Measurements from ENCODE around the gene TPCN1. TPM values are rescaled to one million over a fixed set of nuclear protein-coding genes. Genes with fewer than 3 reads are reported as not detected.

Gene TPCN1
- total RNA-seq, 1 experiment from 2014 or later: 19.0 TPM

DNA sequence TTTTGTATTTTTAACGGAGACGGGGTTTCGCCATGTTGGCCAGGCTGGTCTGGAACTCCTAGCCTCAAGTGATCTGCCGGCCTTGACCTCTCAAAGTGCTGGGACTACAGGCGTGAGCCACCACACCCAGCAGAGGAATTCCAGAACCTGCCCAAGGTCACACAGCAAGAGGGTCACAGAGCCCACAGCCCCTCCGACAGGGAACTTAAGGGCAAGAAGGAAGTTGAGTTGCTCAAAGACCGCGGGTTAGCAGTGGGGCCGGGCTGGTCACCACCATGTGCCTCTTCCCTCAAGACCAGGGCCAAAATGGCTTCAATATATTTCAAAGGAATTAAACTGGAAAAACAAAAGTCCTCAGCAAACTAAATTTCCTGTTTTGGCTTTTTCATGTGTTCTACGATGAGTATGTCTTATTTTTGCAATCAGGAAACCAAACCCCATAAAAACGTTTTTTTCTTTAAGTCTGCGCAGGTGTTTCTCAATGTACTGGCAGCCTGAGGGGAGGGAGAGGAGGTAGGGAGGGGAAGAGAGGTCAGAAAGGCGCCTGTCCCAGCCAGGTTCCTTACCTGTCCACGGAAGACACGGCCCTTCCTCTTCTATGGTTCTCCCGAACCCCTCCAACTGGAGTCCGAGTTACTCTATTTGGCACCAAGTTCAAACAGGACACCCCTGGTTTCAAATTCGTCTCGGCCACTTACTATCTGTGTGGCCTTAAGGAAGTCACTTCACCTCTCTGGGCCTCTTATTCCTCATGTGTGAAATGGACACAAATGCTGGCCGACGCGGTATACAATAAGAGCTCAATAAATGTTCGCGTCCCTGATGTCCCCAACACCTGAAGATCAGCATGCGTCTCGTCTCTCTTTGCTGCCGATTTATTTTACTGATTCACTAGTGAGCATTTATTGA, 112.9 kb downstream of the TPCN1 start:
- Histone ChIP-seq H3K36me3 (ENCODE audit: low read depth, low read length) (peaks cover 12% of the 10 kb centered on the region; the same call in 1 of the 2 replicates), H4K20me1 (ENCODE audit: low read length) (no peaks in the 10 kb centered on the region), H3K9me3 (ENCODE audit: low read length) (no peaks in the 10 kb centered on the region), H3K9ac (ENCODE audit: low read length) (peak overlapping the region; percentile 77), H2AFZ (ENCODE audit: low read length) (peak overlapping the region; percentile 57), H3K9me2 (replicated peaks; ENCODE audit: low read length) (no peaks in the 10 kb centered on the region), H3K4me2 (ENCODE audit: low read length) (peak overlapping the region; percentile 88), H3F3A (ENCODE audit: low read length, unreplicated experiment) (no peaks in the 10 kb centered on the region), H3K27me3 (ENCODE audit: low read length) (no peaks in the 10 kb centered on the region), H3K4me3 (ENCODE audit: low read length) (peak overlapping the region; percentile 77), H3K4me1 (ENCODE audit: insufficient read depth, low read length) (peaks cover 15% of the 10 kb centered on the region), H3K79me2 (ENCODE audit: low read length) (peaks cover 19% of the 10 kb centered on the region), H3K27ac (ENCODE audit: low read length) (no peak overlapping the region)
- DNase-seq (peak; percentile 35), ATAC-seq (peak; percentile 15)
- intact Hi-C loops (cut with micrococcal nuclease): no loop called here
- ChIA-PET CTCF (interaction anchor here (1.0 kb wide), 1 partner anchor 57 kb away, joined by 4 read pairs; no protein-coding TSS in a partner anchor), POLR2A (ENCODE audit: unreplicated experiment) (interaction anchor here (1.0 kb wide), 1 partner anchor 113 kb away, joined by 10 read pairs; the partner anchor contains the start of gene TPCN1)
- TF ChIP-seq, protein P1, sequence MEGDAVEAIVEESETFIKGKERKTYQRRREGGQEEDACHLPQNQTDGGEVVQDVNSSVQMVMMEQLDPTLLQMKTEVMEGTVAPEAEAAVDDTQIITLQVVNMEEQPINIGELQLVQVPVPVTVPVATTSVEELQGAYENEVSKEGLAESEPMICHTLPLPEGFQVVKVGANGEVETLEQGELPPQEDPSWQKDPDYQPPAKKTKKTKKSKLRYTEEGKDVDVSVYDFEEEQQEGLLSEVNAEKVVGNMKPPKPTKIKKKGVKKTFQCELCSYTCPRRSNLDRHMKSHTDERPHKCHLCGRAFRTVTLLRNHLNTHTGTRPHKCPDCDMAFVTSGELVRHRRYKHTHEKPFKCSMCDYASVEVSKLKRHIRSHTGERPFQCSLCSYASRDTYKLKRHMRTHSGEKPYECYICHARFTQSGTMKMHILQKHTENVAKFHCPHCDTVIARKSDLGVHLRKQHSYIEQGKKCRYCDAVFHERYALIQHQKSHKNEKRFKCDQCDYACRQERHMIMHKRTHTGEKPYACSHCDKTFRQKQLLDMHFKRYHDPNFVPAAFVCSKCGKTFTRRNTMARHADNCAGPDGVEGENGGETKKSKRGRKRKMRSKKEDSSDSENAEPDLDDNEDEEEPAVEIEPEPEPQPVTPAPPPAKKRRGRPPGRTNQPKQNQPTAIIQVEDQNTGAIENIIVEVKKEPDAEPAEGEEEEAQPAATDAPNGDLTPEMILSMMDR (conservative IDR thresholded peaks at IDR 0.05; ENCODE audit: low read depth, low read length): no peak
- TF ChIP-seq EZH2phosphoT487 (IDR thresholded peaks at IDR 0.05; ENCODE audit: borderline replicate concordance, low read length): no peak
- no peak for TF ChIP-seq EZH2 (IDR thresholded peaks at IDR 0.05; ENCODE audit: low read length, unreplicated experiment)
- TSS peak; percentile 81 for BruUV-seq (replicated peaks)

DNA sequence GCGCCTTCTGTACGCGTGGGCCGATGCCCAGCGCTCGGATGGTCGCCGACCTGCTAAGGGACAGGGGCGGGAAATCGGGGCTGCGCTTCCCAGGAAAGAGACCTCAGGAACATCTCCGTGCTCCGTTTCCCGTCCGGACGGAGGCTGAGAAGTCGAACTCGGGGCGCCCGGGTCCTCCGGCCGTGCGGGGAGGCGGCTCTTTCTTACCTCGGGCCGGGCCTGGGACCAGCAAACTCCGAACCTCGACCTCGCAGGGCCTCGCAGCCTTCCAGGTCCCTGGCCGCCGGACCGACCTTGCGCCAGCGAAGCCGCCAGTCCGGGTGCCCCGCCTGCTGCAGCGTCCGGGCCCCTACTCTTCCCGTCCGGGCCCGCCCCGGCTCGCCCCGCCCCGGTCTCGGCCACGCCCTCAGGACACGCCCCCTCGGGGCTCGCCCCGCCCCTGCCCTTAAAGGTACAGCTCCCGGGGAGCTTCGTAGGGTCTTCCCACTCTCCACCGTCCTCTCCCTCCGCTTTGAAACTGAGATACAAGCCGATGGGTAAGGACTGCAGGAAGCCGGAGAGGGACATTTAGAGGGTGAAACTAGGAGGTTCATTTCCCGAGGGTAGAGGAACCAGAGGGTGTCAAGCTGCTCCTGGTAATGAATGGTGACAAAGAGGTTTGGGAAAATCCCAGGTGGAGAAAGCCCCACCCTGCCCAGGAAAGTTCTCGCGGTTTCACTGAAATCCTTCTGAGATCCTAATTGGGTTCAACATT, 113.7 kb downstream of the TPCN1 start, which contains the start of gene SLC8B1:
TSS of gene SLC8B1 (minus strand) at position 324 of the 754 bp plus-strand sequence. CDS start 2,231 bp downstream, outside the sequence.
- Histone ChIP-seq H3F3A (ENCODE audit: low read length, unreplicated experiment) (no peaks in the 10 kb centered on the region), H3K9me2 (replicated peaks; ENCODE audit: low read length) (no peaks in the 10 kb centered on the region), H3K27ac (ENCODE audit: low read length) (no peak within 1 kb of the TSS), H4K20me1 (ENCODE audit: low read length) (no peaks in the 10 kb centered on the region), H3K4me3 (ENCODE audit: low read length) (peak within 1 kb of the TSS; percentile 77), H2AFZ (ENCODE audit: low read length) (peak within 1 kb of the TSS; percentile 82), H3K4me1 (ENCODE audit: insufficient read depth, low read length) (peaks cover 15% of the 10 kb centered on the region), H3K27me3 (ENCODE audit: low read length) (no peaks in the 10 kb centered on the region), H3K4me2 (ENCODE audit: low read length) (peak within 1 kb of the TSS; percentile 88), H3K36me3 (ENCODE audit: low read depth, low read length) (peaks cover 12% of the 10 kb centered on the region; the same call in 1 of the 2 replicates), H3K79me2 (ENCODE audit: low read length) (peaks cover 19% of the 10 kb centered on the region), H3K9ac (ENCODE audit: low read length) (peak within 1 kb of the TSS; percentile 77), H3K9me3 (ENCODE audit: low read length) (no peaks in the 10 kb centered on the region)
- peak; percentile 93 for DNase-seq
- BruUV-seq (replicated peaks): no TSS peak
- intact Hi-C loops (cut with micrococcal nuclease): loop anchor here (1.0 kb wide), 1 partner anchor 23 kb away; the partner anchor contains the start of gene PLBD2
- TF ChIP-seq, protein P1 (conservative IDR thresholded peaks at IDR 0.05; ENCODE audit: low read depth, low read length): no peak
- no peak for TF ChIP-seq EZH2phosphoT487 (IDR thresholded peaks at IDR 0.05; ENCODE audit: borderline replicate concordance, low read length)
- TF ChIP-seq EZH2 (IDR thresholded peaks at IDR 0.05; ENCODE audit: low read length, unreplicated experiment): no peak
- peak; percentile 95 for ATAC-seq
- CTCF ChIA-PET: interaction anchor here (0.5 to 1.0 kb wide), 7 partner anchors 24 to 342 kb away, joined by 3 to 7 read pairs (median 4); partner anchors contain the start of gene SDSL
- POLR2A ChIA-PET (ENCODE audit: unreplicated experiment): interaction anchor here (0.6 to 1.0 kb wide), 4 partner anchors 108 to 1979 kb away, joined by 10 to 18 read pairs (median 16); partner anchors contain the start of gene TPCN1

All from PC-3 (cell line).